Stimulated activated CD8-positive, alpha-beta memory T cell treated with anti-CD3 and anti-CD28 coated beads, Interleukin-12 subunit alpha, Interleukin-12 subunit beta, amount 100 ng/mL, for 24 hours (primary cell): ENCODE data around the gene SGMS1.
"Not testable (repeated sequence)": the region's sequence is repeated elsewhere in the genome, so short reads cannot be mapped to it uniquely, and the experiment has no call there.

ENCODE experiments used
- DNase-seq: peaks from one replicate; pipeline ENCODE4 v3.0.0-alpha.2; 2020; ENCODE audit errors: extremely low read depth

SGMS1 gene

GRCh38 chr10:50470345-50470744 is 153.4 kb downstream of the SGMS1 start:
- no peak for DNase-seq

GRCh38 chr10:50469778-50470193 is 154.0 kb downstream of the SGMS1 start:
- no peak for DNase-seq

- no peak for DNase-seq
Observed at GRCh38 chr10:50469288-50469687, 154.5 kb downstream of the SGMS1 start.

GRCh38 chr10:50467209-50467608 is 156.5 kb downstream of the SGMS1 start:
- no peak for DNase-seq

GRCh38 chr10:50464004-50464409 is 159.7 kb downstream of the SGMS1 start:
- no peak for DNase-seq

- DNase-seq, result no peak
Observed at GRCh38 chr10:50461834-50462233, 161.9 kb downstream of the SGMS1 start.

GRCh38 chr10:50461123-50461522 is 162.6 kb downstream of the SGMS1 start:
- DNase-seq, result no peak

- DNase-seq, result no peak
Observed at GRCh38 chr10:50456719-50457118, 167.0 kb downstream of the SGMS1 start.

GRCh38 chr10:50453940-50454339 is 169.8 kb downstream of the SGMS1 start:
- DNase-seq, result no peak

GRCh38 chr10:50452603-50453002 is 171.2 kb downstream of the SGMS1 start:
- no peak for DNase-seq

- no peak for DNase-seq
Observed at GRCh38 chr10:50447691-50448090, 176.1 kb downstream of the SGMS1 start.

GRCh38 chr10:50445777-50446176 is 178.0 kb downstream of the SGMS1 start:
- not testable (repeated sequence) for DNase-seq

GRCh38 chr10:50440489-50440888 is 183.3 kb downstream of the SGMS1 start:
- DNase-seq, result no peak

- no peak for DNase-seq
Observed at GRCh38 chr10:50439806-50440205, 183.9 kb downstream of the SGMS1 start.

- no peak for DNase-seq
Observed at GRCh38 chr10:50439187-50439586, 184.6 kb downstream of the SGMS1 start.

GRCh38 chr10:50438049-50438936 is 185.5 kb downstream of the SGMS1 start:
- no peak for DNase-seq

GRCh38 chr10:50437248-50437647 is 186.5 kb downstream of the SGMS1 start:
- no peak for DNase-seq

GRCh38 chr10:50436805-50437204 is 187.0 kb downstream of the SGMS1 start:
- no peak for DNase-seq

GRCh38 chr10:50432211-50433009 is 191.3 kb downstream of the SGMS1 start:
- no peak for DNase-seq

- DNase-seq, result no peak
Observed at GRCh38 chr10:50431791-50432190, 192.0 kb downstream of the SGMS1 start.

- no peak for DNase-seq
Observed at GRCh38 chr10:50431133-50431532, 192.6 kb downstream of the SGMS1 start.

GRCh38 chr10:50426485-50426884 is 197.3 kb downstream of the SGMS1 start:
- DNase-seq, result no peak

- DNase-seq, result not testable (repeated sequence)
Observed at GRCh38 chr10:50425215-50425614, 198.5 kb downstream of the SGMS1 start.
